GM12874 (cell line): ENCODE measurements around the gene BMPR1B.

ENCODE experiments used
- TF ChIP-seq, protein P1 (sequence below): IDR thresholded peaks from 2 replicates; pipeline ENCODE4 v1.5.1; 2011; ENCODE audit warnings: low read depth, mild to moderate bottlenecking, control low read depth, low read length, moderate library complexity; ENCODE audit not compliant: insufficient read depth

BMPR1B gene

DNA sequence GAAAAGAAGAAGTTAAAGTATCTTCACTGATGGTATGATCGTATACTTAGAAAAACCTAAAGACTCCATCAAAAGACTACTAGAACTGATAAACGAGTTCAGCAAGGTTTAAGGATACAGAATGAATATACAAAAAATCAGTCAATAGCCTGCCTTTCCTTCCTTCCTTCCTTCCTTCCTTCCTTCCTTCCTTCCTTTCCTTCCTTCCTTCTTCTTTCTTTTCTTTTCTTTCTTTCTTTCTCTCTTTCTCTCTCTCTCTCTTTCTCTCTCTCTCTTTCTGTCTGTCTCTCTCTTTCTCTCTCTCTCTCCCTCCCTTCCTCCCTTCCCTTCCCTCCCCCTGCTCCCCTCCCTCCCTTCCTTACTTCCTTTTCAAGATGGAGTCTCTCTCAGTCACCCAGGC, 362.7 kb downstream of the BMPR1B start:
- TF ChIP-seq, protein P1, sequence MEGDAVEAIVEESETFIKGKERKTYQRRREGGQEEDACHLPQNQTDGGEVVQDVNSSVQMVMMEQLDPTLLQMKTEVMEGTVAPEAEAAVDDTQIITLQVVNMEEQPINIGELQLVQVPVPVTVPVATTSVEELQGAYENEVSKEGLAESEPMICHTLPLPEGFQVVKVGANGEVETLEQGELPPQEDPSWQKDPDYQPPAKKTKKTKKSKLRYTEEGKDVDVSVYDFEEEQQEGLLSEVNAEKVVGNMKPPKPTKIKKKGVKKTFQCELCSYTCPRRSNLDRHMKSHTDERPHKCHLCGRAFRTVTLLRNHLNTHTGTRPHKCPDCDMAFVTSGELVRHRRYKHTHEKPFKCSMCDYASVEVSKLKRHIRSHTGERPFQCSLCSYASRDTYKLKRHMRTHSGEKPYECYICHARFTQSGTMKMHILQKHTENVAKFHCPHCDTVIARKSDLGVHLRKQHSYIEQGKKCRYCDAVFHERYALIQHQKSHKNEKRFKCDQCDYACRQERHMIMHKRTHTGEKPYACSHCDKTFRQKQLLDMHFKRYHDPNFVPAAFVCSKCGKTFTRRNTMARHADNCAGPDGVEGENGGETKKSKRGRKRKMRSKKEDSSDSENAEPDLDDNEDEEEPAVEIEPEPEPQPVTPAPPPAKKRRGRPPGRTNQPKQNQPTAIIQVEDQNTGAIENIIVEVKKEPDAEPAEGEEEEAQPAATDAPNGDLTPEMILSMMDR = no peak

DNA sequence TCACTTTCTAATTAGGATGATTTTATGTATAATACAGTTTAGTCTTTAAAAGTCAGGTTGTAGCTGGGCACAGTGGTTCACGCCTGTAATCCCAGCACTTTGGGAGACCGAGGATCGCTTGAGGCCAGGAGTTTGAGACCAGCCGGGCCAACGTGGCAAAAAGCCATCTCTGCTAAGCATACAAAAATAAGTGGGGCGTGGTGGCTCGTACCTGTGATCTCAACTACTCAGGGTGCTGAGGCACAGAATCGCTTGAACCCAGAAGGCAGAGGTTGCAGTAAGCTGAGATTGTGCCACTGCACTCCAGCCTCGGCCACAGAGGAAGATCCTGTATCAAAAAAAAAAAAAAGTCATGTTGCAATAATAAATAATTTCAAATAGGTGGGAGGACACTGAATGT, 364.2 kb downstream of the BMPR1B start:
- TF ChIP-seq, protein P1 = no peak

DNA sequence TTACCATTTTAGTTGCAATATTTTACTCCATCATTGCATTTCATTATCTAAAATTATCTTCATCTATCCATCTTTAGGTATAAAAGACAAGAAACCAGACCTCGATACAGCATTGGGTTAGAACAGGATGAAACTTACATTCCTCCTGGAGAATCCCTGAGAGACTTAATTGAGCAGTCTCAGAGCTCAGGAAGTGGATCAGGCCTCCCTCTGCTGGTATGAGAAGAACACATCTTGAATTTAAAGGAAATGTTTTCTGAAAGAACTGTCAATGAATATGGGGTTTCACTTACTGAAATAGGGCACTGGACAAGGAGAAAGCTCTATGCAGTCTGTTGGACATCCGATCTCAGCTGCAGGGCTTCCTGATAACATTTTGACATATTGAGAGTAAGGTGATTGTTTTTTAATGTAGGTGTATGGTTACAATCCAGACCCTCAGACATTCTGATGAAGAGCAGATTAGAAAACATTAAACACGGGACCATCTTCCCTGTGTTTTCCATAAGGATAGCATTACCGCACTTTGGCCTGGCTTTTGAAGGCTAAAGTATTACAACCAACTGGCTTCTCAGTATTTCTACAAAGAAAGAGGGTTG, 367.2 kb downstream of the BMPR1B start:
- TF ChIP-seq, protein P1 = 0 out of 2 replicates have a peak, but pooled peaks have one; percentile 12

- TF ChIP-seq, protein P1 = no peak
Measured at GRCh38 chr4:95129031-95129430, 371.3 kb downstream of the BMPR1B start.

GRCh38 chr4:95129821-95130311, 372.1 kb downstream of the BMPR1B start:
- TF ChIP-seq, protein P1 = no peak

GRCh38 chr4:95141361-95141760, 383.6 kb downstream of the BMPR1B start:
- TF ChIP-seq, protein P1 = no peak

DNA sequence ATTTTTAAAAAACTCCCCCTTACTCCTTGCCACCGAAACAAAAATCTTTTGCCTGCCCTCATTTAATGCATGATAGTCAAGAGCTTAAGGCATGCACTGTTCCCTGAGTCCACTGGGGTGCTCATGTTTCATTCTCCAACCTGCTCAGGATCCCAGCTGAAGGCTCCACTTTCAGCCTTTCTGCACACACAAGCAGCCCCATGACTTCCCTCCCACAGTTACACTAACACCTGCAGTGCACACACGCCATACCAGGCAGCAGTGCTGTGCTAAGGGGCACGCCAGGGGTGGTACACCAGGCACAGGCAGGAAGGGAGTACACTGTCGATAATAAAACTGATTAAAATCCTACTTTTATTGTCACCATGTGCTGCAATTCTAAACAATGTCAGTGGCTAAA, 385.2 kb downstream of the BMPR1B start:
- TF ChIP-seq, protein P1 = no peak

- TF ChIP-seq, protein P1 = no peak
Measured at GRCh38 chr4:95151255-95151654, 393.5 kb downstream of the BMPR1B start.
